Measurements from ENCODE around the gene CHMP4A.

- no peak for TF ChIP-seq CTCF (conservative IDR thresholded peaks at IDR 0.05; ENCODE audit: low read depth, low read length)
- no peak for TF ChIP-seq EZH2 (IDR thresholded peaks at IDR 0.05; ENCODE audit: low read length, unreplicated experiment)
- TF ChIP-seq EZH2phosphoT487 (IDR thresholded peaks at IDR 0.05; ENCODE audit: borderline replicate concordance, low read length), result no peak
Observed at GRCh38 chr14:24255931-24256711, 42.8 kb upstream of the CHMP4A start.
